Endothelial cell of umbilical vein (primary cell): ENCODE measurements around the gene SAMD4B. TPM values are rescaled to one million over a fixed set of nuclear protein-coding genes. Genes with fewer than 3 reads are reported as not detected.

Experiments used
- BruUV-seq: library from RNA; stranded (reverse); fragments of 400-500 nt; replicated peaks from 2 replicates; lab custom pipeline; 2021; lab: Mats Ljungman, UMichigan
- CTCF ChIA-PET: fragments of 300-600, 350-600 bp; sonication (Branson Sonifier 250); formaldehyde crosslinking; loops from one replicate; lab custom pipeline; 2021; ENCODE audit warnings: antibody characterized with exemption, inconsistent platforms; lab: Charles Lee
- POLR2A ChIA-PET: fragments of 300-600, 350-600 bp; sonication (Branson Sonifier 250); formaldehyde crosslinking; loops from one replicate; lab custom pipeline; 2021; ENCODE audit warnings: antibody characterized with exemption, inconsistent platforms; lab: Charles Lee
- DNase-seq: peaks from one replicate; pipeline ENCODE4 v3.0.0-alpha.2; 2011; ENCODE audit warnings: low read depth, low spot score
- FAIRE-seq: peaks from 2 replicates; lab custom pipeline; 2011; peaks lifted over from hg19 to GRCh38; lab: Jason Lieb, UNC
- H2AFZ ChIP-seq: 2 replicates; pipeline ENCODE4 v1.6.0; 2012; ENCODE audit warnings: low read depth, low read length, control low read depth, inconsistent platforms
- H3K27ac ChIP-seq: 2 replicates; pipeline ENCODE4 v1.5.1; 2011; ENCODE audit warnings: low read depth, mild to moderate bottlenecking, control low read depth, low read length, moderate library complexity; ENCODE audit not compliant: insufficient read depth
- H3K27me3 ChIP-seq, 2 experiments: 2 replicates each; pipeline versions ENCODE4 v1.6.0 to v1.6.1; 2011; ENCODE audit warnings: low read length in 2 of 2, mixed read lengths in 1 of 2; ENCODE audit not compliant: control insufficient read depth in 2 of 2, insufficient read depth in 2 of 2
- H3K36me3 ChIP-seq, 2 experiments: 2 replicates in 1 of 2; 3 replicates in 1 of 2; pipeline ENCODE4 v1.5.1; 2011; ENCODE audit warnings: low read length in 2 of 2, mild to moderate bottlenecking in 1 of 2, moderate library complexity in 1 of 2; ENCODE audit not compliant: control insufficient read depth in 2 of 2, insufficient read depth in 2 of 2; ENCODE audit errors: extremely low read depth in 1 of 2
- H3K4me1 ChIP-seq: 3 replicates; pipeline ENCODE4 v1.5.1; 2011; ENCODE audit warnings: mild to moderate bottlenecking, low read length; ENCODE audit not compliant: control insufficient read depth, insufficient read depth; ENCODE audit errors: extremely low read depth
- H3K4me2 ChIP-seq: 2 replicates; pipeline ENCODE4 v1.6.1; 2011; ENCODE audit warnings: low read length, control low read depth, mixed read lengths; ENCODE audit not compliant: insufficient read depth
- H3K4me3 ChIP-seq, 3 experiments: fragments of 200-600 bp in 1 of 3; sonication (generic), shearing (Covaris generic) in 1 of 3; replicated peaks in 1 of 3; 2 replicates each; pipeline ENCODE4 v1.5.1; 2011 to 2016; ENCODE audit warnings: control low read depth in 3 of 3, low read length in 3 of 3, mild to moderate bottlenecking in 2 of 3, inconsistent platforms in 1 of 3, low read depth in 1 of 3, moderate library complexity in 1 of 3; ENCODE audit not compliant: insufficient read depth in 1 of 3
- H3K79me2 ChIP-seq: 2 replicates; pipeline ENCODE4 v1.6.0; 2012; ENCODE audit warnings: low read length, inconsistent platforms; ENCODE audit not compliant: control insufficient read depth, insufficient read depth
- H3K9ac ChIP-seq: replicated peaks from 2 replicates; pipeline ENCODE3; 2011; ENCODE audit warnings: low read length, control low read depth; ENCODE audit not compliant: insufficient read depth; ENCODE audit errors: extremely low read depth
- H3K9me1 ChIP-seq: replicated peaks from 3 replicates; pipeline ENCODE4 v1.6.0; 2011; ENCODE audit warnings: mild to moderate bottlenecking, low read length; ENCODE audit not compliant: control insufficient read depth, insufficient read depth; ENCODE audit errors: extremely low read depth
- H3K9me3 ChIP-seq: replicated peaks from 2 replicates; pipeline ENCODE4 v1.5.1; 2012; ENCODE audit warnings: low read length, inconsistent platforms; ENCODE audit not compliant: control insufficient read depth, insufficient read depth
- H4K20me1 ChIP-seq: replicated peaks from 2 replicates; pipeline ENCODE3; 2011; ENCODE audit warnings: mild to moderate bottlenecking, low read length; ENCODE audit not compliant: control insufficient read depth, insufficient read depth; ENCODE audit errors: extremely low read depth
- CTCF ChIP-seq, 2 donors: IDR thresholded peaks; 1 replicate in 1 of 2; 2 replicates in 1 of 2; pipeline ENCODE4 v1.5.1; 2011; ENCODE audit warnings: low read length in 2 of 2, mild to moderate bottlenecking in 2 of 2, moderate library complexity in 2 of 2, control low read depth in 1 of 2, inconsistent platforms in 1 of 2, low read depth in 1 of 2; ENCODE audit not compliant: insufficient read depth in 1 of 2; ENCODE audit errors: extremely low read depth in 1 of 2
- EZH2 ChIP-seq: IDR thresholded peaks from 2 replicates; pipeline ENCODE4 v1.6.1; 2012; ENCODE audit warnings: borderline replicate concordance, low read depth, mild to moderate bottlenecking, moderate library complexity, low read length, inconsistent platforms; ENCODE audit not compliant: severe bottlenecking
- FOS ChIP-seq: IDR thresholded peaks from 2 replicates; pipeline ENCODE4 v1.6.1; 2011; ENCODE audit warnings: mild to moderate bottlenecking, low read length, moderate library complexity, borderline replicate concordance; ENCODE audit not compliant: insufficient read depth
- MAX ChIP-seq: IDR thresholded peaks from 2 replicates; pipeline ENCODE4 v1.6.1; 2011; ENCODE audit not compliant: insufficient read depth, insufficient read length
- MYC ChIP-seq: IDR thresholded peaks from one replicate; pipeline ENCODE4 v1.6.1; 2011; ENCODE audit warnings: mild to moderate bottlenecking, low read depth, low read length
- POLR2A ChIP-seq: IDR thresholded peaks from 2 replicates; pipeline ENCODE4 v1.6.1; 2012; ENCODE audit warnings: low read depth, mild to moderate bottlenecking, control low read depth, low read length
- POLR2AphosphoS5 ChIP-seq: IDR thresholded peaks from 2 replicates; pipeline ENCODE4 v1.6.1; 2012; ENCODE audit warnings: low read depth, mild to moderate bottlenecking, control low read depth, low read length, moderate library complexity; ENCODE audit not compliant: insufficient read depth
- dilution Hi-C: fragments of 300-500 bp; cut with MboI; formaldehyde crosslinking; loops from one replicate; pipeline ENCODE4 v1.15.0; 2019; ENCODE audit warnings: low sequenced_read_pairs; ENCODE audit not compliant: extremely low pct_ligation_motif_present
- intact Hi-C: fragments of 100-400 bp; cut with micrococcal nuclease; formaldehyde crosslinking; loops from one replicate; pipeline ENCODE4 v1.10.0; 2022
- polyA plus RNA-seq, 4 experiments: library from polyadenylated mRNA; depleted of rRNA in 3 of 4; stranded (reverse) in 3 of 4; unstranded in 1 of 4; fragments of >200 nt; gene quantifications; 2 replicates each; pipeline versions ENCODE4 v1.2.1 to v1.2.3, GENCODE V29; 2011 to 2012; ENCODE audit warnings: missing spikeins in 1 of 4
- total RNA-seq: library from RNA; stranded (reverse); gene quantifications from 2 replicates; pipeline ENCODE4 v1.2.3, GENCODE V29; 2021

SAMD4B gene
- total and polyA plus RNA-seq, 2 donors (not counting 3 experiments of a cell fraction or from before 2014, with no cell fraction given), result 82.1 to 84.2 TPM

GRCh38 chr19:39405261-39405957, 63.2 kb downstream of the SAMD4B start:
- ChIA-PET CTCF (interaction anchor here (5.0 kb wide), 1 partner anchor 8 kb away, joined by 42 read pairs; no protein-coding TSS in a partner anchor), POLR2A (interaction anchor here (0.7 to 1.2 kb wide), 3 partner anchors 14 to 30 kb away, joined by 3 to 6 read pairs (median 5); partner anchors contain the start of genes MED29, PAF1 and RPS16)
- no TSS peak for BruUV-seq
- TF ChIP-seq POLR2A, result no peak
- Histone ChIP-seq H3K9ac (no peak overlapping the region), H3K9me3 (no peaks in the 10 kb centered on the region), H2AFZ (no peak overlapping the region), H3K27me3 (no peaks in the 10 kb centered on the region), H3K9me1 (no peaks in the 10 kb centered on the region), H3K36me3 (no peaks in the 10 kb centered on the region), H3K79me2 (peaks cover 22% of the 10 kb centered on the region), H3K4me2 (no peak overlapping the region), H3K4me1 (peaks cover 45% of the 10 kb centered on the region), H3K27ac (no peak overlapping the region), H4K20me1 (no peaks in the 10 kb centered on the region), H3K4me3 (no peak overlapping the region)
- intact Hi-C loops, result no loop called here
- FAIRE-seq, result no peak
- no peak for DNase-seq
- dilution Hi-C loops, result no loop called here

DNA sequence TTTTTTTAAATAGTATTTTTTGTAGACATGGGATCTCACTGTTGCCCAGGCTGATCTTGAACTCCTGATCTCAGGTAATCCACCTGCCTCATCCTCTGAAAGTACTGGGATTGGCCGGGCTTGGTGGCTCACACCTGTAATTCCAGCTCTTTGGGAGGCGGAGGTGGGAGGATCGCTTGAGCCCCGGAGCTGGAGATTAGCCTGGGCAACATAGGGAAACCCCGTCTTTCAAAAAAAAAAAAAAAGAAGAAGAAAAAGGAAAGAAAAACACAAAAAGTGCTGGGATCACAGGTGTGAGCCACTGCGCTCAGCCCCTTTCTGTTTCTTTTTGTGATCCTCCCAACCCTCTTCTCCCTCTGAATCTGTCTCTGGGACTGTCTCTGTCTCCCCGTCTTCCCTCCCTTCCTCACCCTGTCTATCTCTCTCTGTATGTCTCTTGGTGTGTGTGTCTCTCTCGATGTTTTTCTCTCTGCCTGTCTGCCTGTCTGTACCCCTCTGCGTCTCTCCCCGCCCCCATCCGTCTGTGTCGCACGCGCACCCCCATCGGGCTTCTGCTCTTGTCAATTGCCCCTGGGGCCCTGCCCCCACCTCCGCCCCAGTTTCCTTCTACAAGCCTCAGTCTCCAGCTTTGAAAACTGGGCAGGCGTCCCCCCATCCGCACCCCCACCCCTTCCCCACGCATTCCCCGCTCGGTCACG, 63.9 kb downstream of the SAMD4B start:
- Histone ChIP-seq H3K4me2 (peak overlapping the region; percentile 42), H4K20me1 (no peaks in the 10 kb centered on the region), H3K9me3 (no peaks in the 10 kb centered on the region), H3K9ac (peak overlapping the region; percentile 59), H3K9me1 (no peaks in the 10 kb centered on the region), H3K27ac (peak overlapping the region; percentile 58), H3K4me3 (peak overlapping the region; percentile 20 to 40 (median 27)), H2AFZ (peak overlapping the region; percentile 18), H3K79me2 (peaks cover 22% of the 10 kb centered on the region), H3K36me3 (no peaks in the 10 kb centered on the region), H3K27me3 (no peaks in the 10 kb centered on the region), H3K4me1 (peaks cover 51% of the 10 kb centered on the region)
- TF ChIP-seq POLR2A, result no peak
- no peak for TF ChIP-seq POLR2AphosphoS5
- TF ChIP-seq MYC, result no peak
- no peak for TF ChIP-seq EZH2
- no peak for TF ChIP-seq MAX
- TF ChIP-seq FOS, result no peak
- TF ChIP-seq CTCF (IDR thresholded peaks at IDR 0.05; ENCODE audit: extremely low read depth in 1 of 2, insufficient read depth in 1 of 2, low read depth in 1 of 2, low read length in 2 of 2), result no peak
- dilution Hi-C loops (no loop called here), intact Hi-C loops (no loop called here)
- BruUV-seq, result no TSS peak
- FAIRE-seq (peak; percentile 44), DNase-seq (no peak)
- CTCF ChIA-PET, result interaction anchor here (5.0 kb wide), 1 partner anchor 9 kb away, joined by 42 read pairs; no protein-coding TSS in a partner anchor
- POLR2A ChIA-PET, result interaction anchor here (1.0 to 2.4 kb wide), 5 partner anchors 8 to 476 kb away, joined by 3 to 10 read pairs (median 5); partner anchors contain the start of genes MED29, MRPS12, PAF1 and RPS16
